ENCODE measurements around the gene KIAA1217. TPM values are rescaled to one million over a fixed set of nuclear protein-coding genes. Genes with fewer than 3 reads are reported as not detected.

Gene KIAA1217
- total RNA-seq, 1 experiment from 2014 or later: 23.4 TPM

GRCh38 chr10:24287559-24288195 is 78.7 kb downstream of the KIAA1217 start:
- TF ChIP-seq KAT7 (CRISPR knock-in tag; IDR thresholded peaks at IDR 0.05; ENCODE audit: borderline replicate concordance) (no peak), RORB (CRISPR knock-in tag; IDR thresholded peaks at IDR 0.05) (no peak), FOXJ3 (CRISPR knock-in tag; IDR thresholded peaks at IDR 0.05; ENCODE audit: borderline replicate concordance) (no peak), NFATC4 (CRISPR knock-in tag; IDR thresholded peaks at IDR 0.05) (no peak), NR2C2 (CRISPR knock-in tag; IDR thresholded peaks at IDR 0.05) (no peak), PREB (CRISPR knock-in tag; IDR thresholded peaks at IDR 0.05; ENCODE audit: borderline replicate concordance) (no peak), JAZF1 (CRISPR knock-in tag; IDR thresholded peaks at IDR 0.05) (no peak), TEAD4 (CRISPR knock-in tag; IDR thresholded peaks at IDR 0.05) (no peak), NFYB (CRISPR knock-in tag; conservative IDR thresholded peaks at IDR 0.05; ENCODE audit: low read depth) (no peak), ATF1 (CRISPR knock-in tag; IDR thresholded peaks at IDR 0.05) (no peak)
- TF ChIP-seq, protein P1, sequence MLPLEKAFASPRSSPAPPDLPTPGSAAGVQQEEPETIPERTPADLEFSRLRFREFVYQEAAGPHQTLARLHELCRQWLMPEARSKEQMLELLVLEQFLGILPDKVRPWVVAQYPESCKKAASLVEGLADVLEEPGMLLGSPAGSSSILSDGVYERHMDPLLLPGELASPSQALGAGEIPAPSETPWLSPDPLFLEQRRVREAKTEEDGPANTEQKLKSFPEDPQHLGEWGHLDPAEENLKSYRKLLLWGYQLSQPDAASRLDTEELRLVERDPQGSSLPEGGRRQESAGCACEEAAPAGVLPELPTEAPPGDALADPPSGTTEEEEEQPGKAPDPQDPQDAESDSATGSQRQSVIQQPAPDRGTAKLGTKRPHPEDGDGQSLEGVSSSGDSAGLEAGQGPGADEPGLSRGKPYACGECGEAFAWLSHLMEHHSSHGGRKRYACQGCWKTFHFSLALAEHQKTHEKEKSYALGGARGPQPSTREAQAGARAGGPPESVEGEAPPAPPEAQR (CRISPR knock-in tag; IDR thresholded peaks at IDR 0.05): no peak
- TF ChIP-seq, protein P2, sequence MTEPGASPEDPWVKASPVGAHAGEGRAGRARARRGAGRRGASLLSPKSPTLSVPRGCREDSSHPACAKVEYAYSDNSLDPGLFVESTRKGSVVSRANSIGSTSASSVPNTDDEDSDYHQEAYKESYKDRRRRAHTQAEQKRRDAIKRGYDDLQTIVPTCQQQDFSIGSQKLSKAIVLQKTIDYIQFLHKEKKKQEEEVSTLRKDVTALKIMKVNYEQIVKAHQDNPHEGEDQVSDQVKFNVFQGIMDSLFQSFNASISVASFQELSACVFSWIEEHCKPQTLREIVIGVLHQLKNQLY (CRISPR knock-in tag; IDR thresholded peaks at IDR 0.05): no peak
- Mint-ChIP-seq H3K27me3 (ENCODE audit: low read depth) (no peaks in the 10 kb centered on the region), H3K4me3 (no peak overlapping the region), H3K9me3 (peaks cover 20% of the 10 kb centered on the region), H3K4me1 (peaks cover 30% of the 10 kb centered on the region), H3K27ac (no peak overlapping the region), H3K36me3 (peaks cover 42% of the 10 kb centered on the region)
- no peak for DNase-seq (ENCODE audit: low spot score)
- ChIA-PET POLR2A (no interaction called here), CTCF (interaction anchor here (0.9 kb wide), 1 partner anchor 32 kb away, joined by 3 read pairs; no protein-coding TSS in a partner anchor)
- no peak for ATAC-seq

DNA sequence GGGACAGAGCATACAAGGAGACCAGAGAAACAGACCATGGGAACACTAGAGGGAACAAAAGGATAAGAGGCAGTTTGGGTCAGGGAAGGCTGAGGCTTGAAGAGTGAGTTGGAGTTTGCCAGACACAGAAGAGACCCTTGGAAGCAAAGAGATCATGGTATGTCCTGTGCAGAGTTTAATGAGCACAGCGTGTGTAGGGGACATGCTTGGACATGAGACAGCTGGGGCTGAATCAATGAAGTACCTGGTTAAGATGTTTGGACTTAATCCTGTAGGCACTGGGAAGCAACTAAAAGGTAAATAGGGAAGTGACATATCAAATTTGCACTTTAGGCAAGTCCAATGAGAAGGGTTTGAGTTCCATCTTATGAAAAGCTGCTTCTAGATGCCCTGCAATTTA is 79.6 kb downstream of the KIAA1217 start:
- Mint-ChIP-seq H3K27me3 (ENCODE audit: low read depth) (no peaks in the 10 kb centered on the region), H3K27ac (peak overlapping the region; percentile 5; the same call in 1 of the 2 replicates), H3K36me3 (peaks cover 44% of the 10 kb centered on the region), H3K9me3 (peaks cover 20% of the 10 kb centered on the region), H3K4me1 (peaks cover 39% of the 10 kb centered on the region), H3K4me3 (no peak overlapping the region)
- DNase-seq (ENCODE audit: low spot score) (no peak), ATAC-seq (no peak)
- TF ChIP-seq USF2 (CRISPR knock-in tag; IDR thresholded peaks at IDR 0.05) (no peak), ZMAT4 (CRISPR knock-in tag; IDR thresholded peaks at IDR 0.05) (no peak), ZNF425 (CRISPR knock-in tag; conservative IDR thresholded peaks at IDR 0.05) (no peak), FOXK1 (CRISPR knock-in tag; IDR thresholded peaks at IDR 0.05) (no peak)
- TF ChIP-seq, protein P3, sequence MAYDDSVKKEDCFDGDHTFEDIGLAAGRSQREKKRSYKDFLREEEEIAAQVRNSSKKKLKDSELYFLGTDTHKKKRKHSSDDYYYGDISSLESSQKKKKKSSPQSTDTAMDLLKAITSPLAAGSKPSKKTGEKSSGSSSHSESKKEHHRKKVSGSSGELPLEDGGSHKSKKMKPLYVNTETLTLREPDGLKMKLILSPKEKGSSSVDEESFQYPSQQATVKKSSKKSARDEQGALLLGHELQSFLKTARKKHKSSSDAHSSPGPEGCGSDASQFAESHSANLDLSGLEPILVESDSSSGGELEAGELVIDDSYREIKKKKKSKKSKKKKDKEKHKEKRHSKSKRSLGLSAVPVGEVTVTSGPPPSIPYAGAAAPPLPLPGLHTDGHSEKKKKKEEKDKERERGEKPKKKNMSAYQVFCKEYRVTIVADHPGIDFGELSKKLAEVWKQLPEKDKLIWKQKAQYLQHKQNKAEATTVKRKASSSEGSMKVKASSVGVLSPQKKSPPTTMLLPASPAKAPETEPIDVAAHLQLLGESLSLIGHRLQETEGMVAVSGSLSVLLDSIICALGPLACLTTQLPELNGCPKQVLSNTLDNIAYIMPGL (CRISPR knock-in tag; IDR thresholded peaks at IDR 0.05): no peak
- TF ChIP-seq, protein P4, sequence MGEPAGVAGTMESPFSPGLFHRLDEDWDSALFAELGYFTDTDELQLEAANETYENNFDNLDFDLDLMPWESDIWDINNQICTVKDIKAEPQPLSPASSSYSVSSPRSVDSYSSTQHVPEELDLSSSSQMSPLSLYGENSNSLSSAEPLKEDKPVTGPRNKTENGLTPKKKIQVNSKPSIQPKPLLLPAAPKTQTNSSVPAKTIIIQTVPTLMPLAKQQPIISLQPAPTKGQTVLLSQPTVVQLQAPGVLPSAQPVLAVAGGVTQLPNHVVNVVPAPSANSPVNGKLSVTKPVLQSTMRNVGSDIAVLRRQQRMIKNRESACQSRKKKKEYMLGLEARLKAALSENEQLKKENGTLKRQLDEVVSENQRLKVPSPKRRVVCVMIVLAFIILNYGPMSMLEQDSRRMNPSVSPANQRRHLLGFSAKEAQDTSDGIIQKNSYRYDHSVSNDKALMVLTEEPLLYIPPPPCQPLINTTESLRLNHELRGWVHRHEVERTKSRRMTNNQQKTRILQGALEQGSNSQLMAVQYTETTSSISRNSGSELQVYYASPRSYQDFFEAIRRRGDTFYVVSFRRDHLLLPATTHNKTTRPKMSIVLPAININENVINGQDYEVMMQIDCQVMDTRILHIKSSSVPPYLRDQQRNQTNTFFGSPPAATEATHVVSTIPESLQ (CRISPR knock-in tag; IDR thresholded peaks at IDR 0.05): no peak
- TF ChIP-seq, protein P5, sequence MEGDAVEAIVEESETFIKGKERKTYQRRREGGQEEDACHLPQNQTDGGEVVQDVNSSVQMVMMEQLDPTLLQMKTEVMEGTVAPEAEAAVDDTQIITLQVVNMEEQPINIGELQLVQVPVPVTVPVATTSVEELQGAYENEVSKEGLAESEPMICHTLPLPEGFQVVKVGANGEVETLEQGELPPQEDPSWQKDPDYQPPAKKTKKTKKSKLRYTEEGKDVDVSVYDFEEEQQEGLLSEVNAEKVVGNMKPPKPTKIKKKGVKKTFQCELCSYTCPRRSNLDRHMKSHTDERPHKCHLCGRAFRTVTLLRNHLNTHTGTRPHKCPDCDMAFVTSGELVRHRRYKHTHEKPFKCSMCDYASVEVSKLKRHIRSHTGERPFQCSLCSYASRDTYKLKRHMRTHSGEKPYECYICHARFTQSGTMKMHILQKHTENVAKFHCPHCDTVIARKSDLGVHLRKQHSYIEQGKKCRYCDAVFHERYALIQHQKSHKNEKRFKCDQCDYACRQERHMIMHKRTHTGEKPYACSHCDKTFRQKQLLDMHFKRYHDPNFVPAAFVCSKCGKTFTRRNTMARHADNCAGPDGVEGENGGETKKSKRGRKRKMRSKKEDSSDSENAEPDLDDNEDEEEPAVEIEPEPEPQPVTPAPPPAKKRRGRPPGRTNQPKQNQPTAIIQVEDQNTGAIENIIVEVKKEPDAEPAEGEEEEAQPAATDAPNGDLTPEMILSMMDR (IDR thresholded peaks at IDR 0.05): no peak
- CTCF ChIA-PET: no interaction called here
- POLR2A ChIA-PET: no interaction called here
